Fibroblast of lung (primary cell): ENCODE results near the gene SPATA7. TPM values are rescaled to one million over a fixed set of nuclear protein-coding genes. Genes with fewer than 3 reads are reported as not detected.
A peak's percentile ranks its signal among the peaks of the same experiment; 100 is the strongest.

Experiments used
- DNase-seq, 2 donors: peaks; one replicate each; pipeline versions ENCODE4 v3.0.0 to v3.0.0-alpha.2; 2010; ENCODE audit warnings: low read depth in 2 of 2
- H2AFZ ChIP-seq: 2 replicates; pipeline ENCODE4 v1.5.1; 2012; ENCODE audit warnings: low read length, control low read depth, inconsistent platforms
- H3K27ac ChIP-seq: 2 replicates; pipeline ENCODE4 v1.5.1; 2011; ENCODE audit warnings: low read length, control low read depth; ENCODE audit not compliant: insufficient read depth
- H3K27me3 ChIP-seq: 2 replicates; pipeline ENCODE4 v1.5.1; 2011; ENCODE audit warnings: mild to moderate bottlenecking, low read length; ENCODE audit not compliant: control insufficient read depth, insufficient read depth
- H3K36me3 ChIP-seq: 2 replicates; pipeline ENCODE4 v1.5.1; 2011; ENCODE audit warnings: low read length; ENCODE audit not compliant: control insufficient read depth, insufficient read depth
- H3K4me1 ChIP-seq: 2 replicates; pipeline ENCODE4 v1.5.1; 2011; ENCODE audit warnings: low read length; ENCODE audit not compliant: control insufficient read depth, insufficient read depth; ENCODE audit errors: extremely low read depth
- H3K4me2 ChIP-seq: 2 replicates; pipeline ENCODE4 v1.5.1; 2011; ENCODE audit warnings: low read length, control low read depth; ENCODE audit not compliant: insufficient read depth; ENCODE audit errors: extremely low read depth
- H3K4me3 ChIP-seq, 4 experiments: fragments of 200-600 bp in 1 of 4; sonication (generic) in 1 of 4; replicated peaks in 1 of 4; 2 replicates each; pipeline ENCODE4 v1.5.1; 2011 to 2016; ENCODE audit warnings: low read length in 4 of 4, low read depth in 3 of 4, mild to moderate bottlenecking in 3 of 4, control low read depth in 2 of 4, inconsistent platforms in 1 of 4, mixed read lengths in 1 of 4; ENCODE audit not compliant: insufficient read depth in 1 of 4; ENCODE audit errors: control extremely low read depth in 1 of 4
- H3K79me2 ChIP-seq: 2 replicates; pipeline ENCODE4 v1.5.1; 2012; ENCODE audit warnings: mild to moderate bottlenecking, low read length, inconsistent platforms; ENCODE audit not compliant: control insufficient read depth, insufficient read depth
- H3K9ac ChIP-seq: 2 replicates; pipeline ENCODE4 v1.5.1; 2011; ENCODE audit warnings: mild to moderate bottlenecking, low read length, control low read depth; ENCODE audit not compliant: insufficient read depth
- H3K9me3 ChIP-seq: 2 replicates; pipeline ENCODE4 v1.5.1; 2012; ENCODE audit warnings: low read depth, low read length; ENCODE audit not compliant: control insufficient read depth, insufficient read depth
- H4K20me1 ChIP-seq: 2 replicates; pipeline ENCODE4 v1.5.1; 2011; ENCODE audit warnings: low read length; ENCODE audit not compliant: control insufficient read depth, insufficient read depth; ENCODE audit errors: extremely low read depth
- EZH2 ChIP-seq: IDR thresholded peaks from 2 replicates; pipeline ENCODE4 v1.5.1; 2012; ENCODE audit warnings: low read length, control low read depth, mild to moderate bottlenecking; ENCODE audit errors: missing control alignments
- polyA plus RNA-seq, 2 donors: library from polyadenylated mRNA; depleted of rRNA in 1 of 2; stranded (reverse) in 1 of 2; unstranded in 1 of 2; fragments of >200 nt; gene quantifications; 2 replicates each; pipeline ENCODE4 v1.2.1, GENCODE V29; 2011 to 2012; ENCODE audit warnings: missing spikeins in 1 of 2
- total RNA-seq: library from RNA; depleted of rRNA; stranded (reverse); fragments of >200 nt; gene quantifications from 2 replicates; pipeline ENCODE4 v1.2.1, GENCODE V29; 2014
- TF ChIP-seq, protein P1 (sequence below), 2 donors: IDR thresholded peaks in 1 of 2; conservative IDR thresholded peaks in 1 of 2; 1 replicate in 1 of 2; 2 replicates in 1 of 2; pipeline ENCODE4 v1.5.1; 2011 to 2012; ENCODE audit warnings: low read length in 2 of 2, control low read depth in 1 of 2, inconsistent platforms in 1 of 2, low read depth in 1 of 2, mild to moderate bottlenecking in 1 of 2

SPATA7 gene
- total and polyA plus RNA-seq, 2 donors (not counting 1 experiment from before 2014, with no cell fraction given), result 8.4 to 26.4 TPM

DNA sequence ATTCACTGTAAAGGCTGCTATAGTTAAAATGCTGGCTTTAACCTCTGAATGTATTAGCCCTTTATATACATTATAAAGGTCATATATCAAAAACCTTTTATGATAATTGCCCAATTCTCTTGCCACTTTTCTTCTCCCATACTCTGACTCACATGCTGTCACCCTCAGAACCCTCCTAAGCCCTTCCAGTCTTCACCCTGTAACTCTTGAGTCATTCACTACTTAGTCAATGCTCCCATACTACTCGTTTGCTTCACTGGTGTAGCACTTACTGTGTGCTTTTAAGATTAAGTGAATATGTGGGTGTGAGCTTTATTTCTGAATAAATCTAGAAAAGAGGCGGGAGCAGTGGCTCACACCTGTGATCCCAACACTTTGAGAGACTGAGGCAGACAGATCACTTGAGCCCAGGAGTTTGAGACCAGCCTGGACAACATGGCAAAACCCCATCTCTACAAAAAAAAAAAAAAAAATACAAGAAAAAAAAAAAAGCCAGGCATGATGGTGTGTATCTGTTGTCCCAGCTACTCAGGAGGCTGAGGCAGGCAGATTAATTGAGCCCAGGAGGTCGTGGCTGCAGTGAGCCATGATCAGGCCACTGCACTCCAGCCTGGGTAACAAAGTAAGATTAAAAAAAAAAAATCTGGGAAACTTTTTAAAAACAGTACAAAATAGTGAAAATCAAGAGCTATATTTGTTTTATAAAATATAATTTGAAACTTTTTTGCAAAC, 37.6 kb downstream of the SPATA7 start:
- Histone ChIP-seq H3K4me3 (no peak overlapping the region), H3K9me3 (no peaks in the 10 kb centered on the region), H3K4me2 (no peak overlapping the region), H3K4me1 (no peaks in the 10 kb centered on the region), H3K79me2 (no peaks in the 10 kb centered on the region), H2AFZ (no peak overlapping the region), H3K27ac (no peak overlapping the region), H3K9ac (no peak overlapping the region), H4K20me1 (no peaks in the 10 kb centered on the region), H3K36me3 (no peaks in the 10 kb centered on the region), H3K27me3 (no peaks in the 10 kb centered on the region)
- TF ChIP-seq EZH2, result no peak
- TF ChIP-seq, protein P1, sequence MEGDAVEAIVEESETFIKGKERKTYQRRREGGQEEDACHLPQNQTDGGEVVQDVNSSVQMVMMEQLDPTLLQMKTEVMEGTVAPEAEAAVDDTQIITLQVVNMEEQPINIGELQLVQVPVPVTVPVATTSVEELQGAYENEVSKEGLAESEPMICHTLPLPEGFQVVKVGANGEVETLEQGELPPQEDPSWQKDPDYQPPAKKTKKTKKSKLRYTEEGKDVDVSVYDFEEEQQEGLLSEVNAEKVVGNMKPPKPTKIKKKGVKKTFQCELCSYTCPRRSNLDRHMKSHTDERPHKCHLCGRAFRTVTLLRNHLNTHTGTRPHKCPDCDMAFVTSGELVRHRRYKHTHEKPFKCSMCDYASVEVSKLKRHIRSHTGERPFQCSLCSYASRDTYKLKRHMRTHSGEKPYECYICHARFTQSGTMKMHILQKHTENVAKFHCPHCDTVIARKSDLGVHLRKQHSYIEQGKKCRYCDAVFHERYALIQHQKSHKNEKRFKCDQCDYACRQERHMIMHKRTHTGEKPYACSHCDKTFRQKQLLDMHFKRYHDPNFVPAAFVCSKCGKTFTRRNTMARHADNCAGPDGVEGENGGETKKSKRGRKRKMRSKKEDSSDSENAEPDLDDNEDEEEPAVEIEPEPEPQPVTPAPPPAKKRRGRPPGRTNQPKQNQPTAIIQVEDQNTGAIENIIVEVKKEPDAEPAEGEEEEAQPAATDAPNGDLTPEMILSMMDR (conservative IDR thresholded peaks at IDR 0.05 in 1 of 2, IDR thresholded peaks at IDR 0.05 in 1 of 2; ENCODE audit: low read depth in 1 of 2, low read length in 2 of 2), result no peak
- peak; percentile 56 to 76 for DNase-seq

DNA sequence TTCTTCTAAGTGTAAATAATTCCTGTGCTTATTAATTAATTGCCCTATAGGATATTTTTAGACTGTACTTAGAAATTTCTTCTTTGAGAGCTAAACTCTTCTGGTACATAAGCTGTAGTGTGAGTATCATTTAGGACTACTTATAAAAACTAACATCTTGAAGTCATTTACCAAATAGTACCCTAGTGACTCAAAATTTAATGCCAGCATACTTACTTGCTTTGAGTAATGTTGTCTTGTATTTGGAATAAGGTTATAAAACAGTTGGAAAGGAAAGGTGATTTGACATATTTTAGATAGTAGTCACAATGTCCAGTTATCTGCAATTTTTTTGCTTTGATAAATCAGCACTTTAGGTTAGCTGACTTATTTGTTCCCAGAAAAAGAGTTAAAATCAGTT, 39.1 kb downstream of the SPATA7 start:
- no peak for TF ChIP-seq EZH2
- TF ChIP-seq, protein P1 (conservative IDR thresholded peaks at IDR 0.05 in 1 of 2, IDR thresholded peaks at IDR 0.05 in 1 of 2; ENCODE audit: low read depth in 1 of 2, low read length in 2 of 2), result no peak
- peak in 1 of 2 donors; percentile 56 for DNase-seq
- Histone ChIP-seq H3K9me3 (no peaks in the 10 kb centered on the region), H3K4me3 (no peak overlapping the region), H4K20me1 (no peaks in the 10 kb centered on the region), H3K36me3 (no peaks in the 10 kb centered on the region), H3K9ac (no peak overlapping the region), H2AFZ (no peak overlapping the region), H3K27ac (no peak overlapping the region), H3K4me2 (no peak overlapping the region), H3K79me2 (no peaks in the 10 kb centered on the region), H3K4me1 (no peaks in the 10 kb centered on the region), H3K27me3 (no peaks in the 10 kb centered on the region)

DNA sequence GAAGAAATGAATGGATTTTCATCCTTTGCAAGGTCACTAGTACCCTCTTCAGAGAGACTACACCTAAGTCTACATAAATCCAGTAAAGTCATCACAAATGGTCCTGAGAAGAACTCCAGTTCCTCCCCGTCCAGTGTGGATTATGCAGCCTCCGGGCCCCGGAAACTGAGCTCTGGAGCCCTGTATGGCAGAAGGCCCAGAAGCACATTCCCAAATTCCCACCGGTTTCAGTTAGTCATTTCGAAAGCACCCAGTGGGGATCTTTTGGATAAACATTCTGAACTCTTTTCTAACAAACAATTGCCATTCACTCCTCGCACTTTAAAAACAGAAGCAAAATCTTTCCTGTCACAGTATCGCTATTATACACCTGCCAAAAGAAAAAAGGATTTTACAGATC, 40.8 kb downstream of the SPATA7 start:
- peak; percentile 36 to 81 for DNase-seq
- Histone ChIP-seq H3K27ac (no peak overlapping the region), H3K9me3 (no peaks in the 10 kb centered on the region), H3K27me3 (no peaks in the 10 kb centered on the region), H3K36me3 (no peaks in the 10 kb centered on the region), H3K9ac (no peak overlapping the region), H3K79me2 (no peaks in the 10 kb centered on the region), H2AFZ (no peak overlapping the region), H3K4me1 (no peaks in the 10 kb centered on the region), H3K4me2 (no peak overlapping the region), H3K4me3 (no peak overlapping the region), H4K20me1 (no peaks in the 10 kb centered on the region)
- TF ChIP-seq, protein P1 (conservative IDR thresholded peaks at IDR 0.05 in 1 of 2, IDR thresholded peaks at IDR 0.05 in 1 of 2; ENCODE audit: low read depth in 1 of 2, low read length in 2 of 2), result no peak
- no peak for TF ChIP-seq EZH2
